A172 (cell line): ENCODE results near the gene AGFG2. TPM values are rescaled to one million over a fixed set of nuclear protein-coding genes. Genes with fewer than 3 reads are reported as not detected.

Experiments
- DNase-seq: peaks from one replicate; pipeline ENCODE4 v3.0.0-alpha.2; 2015; ENCODE audit warnings: low spot score
- total RNA-seq: library from RNA; depleted of rRNA; stranded (reverse); fragments of >200 nt; shearing (Covaris generic); gene quantifications from 2 replicates; pipeline ENCODE4 v1.2.3, GENCODE V29; 2014

AGFG2 gene
- total RNA-seq, 1 experiment from 2014 or later = 6.8 TPM

DNA sequence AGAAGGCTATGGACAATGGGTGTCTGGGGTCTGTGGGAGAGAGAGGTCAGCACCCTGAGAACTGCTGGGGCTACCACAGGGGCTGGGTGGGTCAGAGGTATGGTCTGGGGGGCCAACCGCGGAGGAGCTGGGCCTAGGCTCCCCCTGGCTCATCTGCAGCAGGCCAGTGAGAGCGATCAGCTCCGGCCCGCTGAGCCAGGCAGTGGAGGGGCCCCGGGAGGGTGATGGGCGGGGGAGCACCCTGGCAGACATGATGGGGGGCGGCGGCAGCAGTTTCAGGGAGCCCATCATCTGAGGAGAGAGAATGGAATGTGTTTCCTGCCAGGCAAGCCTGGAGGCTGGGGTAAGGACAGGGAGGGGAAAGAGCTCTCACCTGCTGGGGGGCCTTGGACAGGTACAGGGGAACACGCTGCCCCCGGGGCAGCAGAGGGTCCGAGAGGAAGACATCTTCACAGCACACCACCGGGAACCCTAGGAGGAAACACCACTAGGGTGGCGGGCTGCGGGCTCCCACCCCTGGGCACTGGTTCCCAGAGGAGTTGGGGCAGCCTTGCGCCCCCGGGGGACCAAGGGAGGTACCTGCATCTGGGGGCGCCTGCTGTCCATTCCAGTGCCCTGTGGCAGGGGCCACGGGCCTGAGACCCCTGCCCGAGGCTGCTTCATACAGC is 33.4 kb downstream of the AGFG2 start:
- no peak for DNase-seq

DNA sequence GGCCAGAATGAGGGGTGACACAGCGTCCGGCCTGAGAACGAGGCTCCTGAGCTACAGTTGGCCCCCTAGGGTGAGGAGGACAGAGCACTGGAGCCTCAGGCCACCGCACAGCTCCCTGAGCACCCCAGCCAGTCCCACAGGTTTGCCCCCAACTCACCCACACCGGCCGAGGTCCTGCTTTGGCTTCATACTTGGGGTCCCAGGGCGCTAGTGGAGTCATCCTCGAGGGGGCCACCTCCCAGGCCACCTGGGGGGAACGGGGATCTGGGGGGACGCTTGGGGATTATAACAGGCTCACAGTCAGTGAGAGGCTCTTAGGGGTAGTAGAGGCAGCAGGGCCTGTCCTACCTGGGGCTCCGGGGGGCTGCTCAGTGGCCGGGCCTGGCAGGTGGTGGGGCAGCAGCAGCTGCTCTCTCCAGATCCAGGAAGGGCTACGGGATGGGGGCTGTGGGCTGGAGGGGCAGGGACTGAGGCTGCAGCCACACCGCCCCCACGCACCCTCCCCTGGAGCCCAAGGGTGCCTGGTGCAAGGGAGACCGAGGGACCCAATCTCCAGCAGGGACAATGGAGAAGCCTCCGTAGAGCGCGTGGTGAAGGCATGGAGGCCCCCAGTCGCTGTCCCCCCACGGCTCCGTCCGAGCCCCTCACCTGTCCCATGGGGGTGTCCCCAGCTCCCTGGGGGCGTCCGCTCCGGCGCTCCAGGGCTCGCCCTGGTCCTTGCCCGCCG is 34.1 kb downstream of the AGFG2 start:
- no peak for DNase-seq

- DNase-seq = no peak
Measured at GRCh38 chr7:100573691-100574361, 34.8 kb downstream of the AGFG2 start, which contains the start of gene SAP25. SAP25 (minus strand) TSS chr7:100573900; CDS start chr7:100573742, 158 bp downstream.

DNA sequence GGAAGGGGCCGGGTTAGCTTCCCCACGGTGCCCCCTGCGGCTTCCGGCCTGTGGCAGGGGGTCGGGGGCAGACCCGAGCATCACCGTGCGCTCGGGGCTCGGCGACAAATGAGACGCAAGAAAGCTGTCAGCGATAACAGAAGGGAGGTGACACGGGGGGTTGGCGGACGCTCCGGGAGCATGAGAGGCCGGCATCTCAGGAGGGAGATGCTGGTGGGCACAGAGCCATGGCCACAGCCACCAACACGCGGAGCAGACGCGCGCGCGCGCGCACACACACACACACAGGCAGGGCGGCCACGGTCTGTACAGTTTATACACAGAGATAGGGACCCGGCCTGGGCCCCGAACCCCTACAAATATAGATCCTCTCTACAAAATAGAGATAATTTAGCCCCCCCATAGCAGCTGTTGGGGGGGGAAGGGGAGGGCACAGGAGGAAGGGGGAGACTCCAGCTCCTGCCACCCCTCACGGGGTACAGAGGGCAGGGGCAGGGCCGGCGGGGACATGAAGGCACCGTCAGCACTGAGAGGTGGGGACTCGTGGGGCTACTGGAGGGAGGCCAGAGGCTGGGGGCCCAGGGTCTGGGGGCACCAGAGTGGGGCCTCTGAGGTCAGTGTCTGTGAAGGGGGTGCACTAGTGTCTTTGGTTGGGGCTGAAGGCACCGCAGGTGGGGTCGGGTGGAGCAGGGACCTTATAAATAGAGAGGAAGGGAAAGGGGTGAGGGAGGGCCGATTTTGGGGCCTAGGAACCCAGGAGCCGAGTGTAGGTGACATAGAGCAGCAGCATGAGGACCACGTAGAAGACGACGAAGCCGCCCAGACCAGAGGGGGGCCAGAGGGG is 35.6 kb downstream of the AGFG2 start:
- no peak for DNase-seq

DNA sequence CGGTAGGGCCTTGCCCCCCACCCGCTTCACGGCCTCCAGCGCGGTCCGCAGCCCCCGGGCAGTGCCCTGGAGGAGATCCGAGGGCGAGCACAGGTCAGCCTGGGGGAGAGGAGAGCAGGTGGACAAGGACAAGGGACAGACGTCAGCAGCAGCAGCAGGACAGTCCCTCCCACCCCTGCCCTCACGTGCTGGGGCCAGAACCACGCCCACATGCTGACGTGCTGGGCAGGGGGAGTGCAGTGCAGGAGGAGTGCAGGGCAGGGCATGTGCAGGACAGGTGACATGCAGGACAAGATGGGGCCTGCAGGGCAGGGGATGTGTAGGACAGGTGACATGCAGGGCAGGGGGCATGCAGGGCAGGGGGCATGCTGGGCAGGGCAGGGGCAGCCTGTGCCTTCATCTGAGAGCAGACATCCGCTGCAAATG is 36.2 kb downstream of the AGFG2 start:
- no peak for DNase-seq

DNA sequence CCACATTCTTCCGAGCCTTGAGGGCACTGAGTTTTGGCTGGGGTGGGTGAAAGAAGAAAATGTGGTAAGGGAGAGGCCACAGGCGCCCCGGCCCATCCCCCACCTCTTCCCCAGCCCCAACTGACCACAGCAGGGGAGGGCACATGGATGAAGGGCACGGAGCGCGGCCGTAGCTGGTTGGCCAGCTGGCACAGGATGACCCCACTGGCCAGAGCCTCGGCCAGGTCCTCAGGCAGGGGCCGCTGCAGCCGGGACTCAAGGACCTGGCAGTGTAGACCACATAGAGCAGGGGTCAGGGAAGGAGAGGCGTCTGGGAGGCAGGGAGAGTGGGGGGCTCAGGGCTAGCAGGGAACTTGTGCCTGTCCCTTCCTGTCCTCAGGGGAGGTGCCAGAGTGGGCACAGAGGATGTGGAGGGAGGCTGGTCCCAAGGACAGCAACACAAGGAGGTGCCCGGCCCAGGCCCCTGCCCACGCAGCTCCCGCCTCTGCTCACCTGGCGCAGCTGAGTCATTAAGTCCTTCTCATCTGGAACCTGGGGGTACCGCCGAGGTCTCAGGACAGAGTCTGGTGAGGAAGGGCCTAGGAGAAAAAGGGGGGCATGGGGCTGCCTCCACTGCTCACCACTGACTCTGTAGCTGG is 36.9 kb downstream of the AGFG2 start:
- no peak for DNase-seq

DNA sequence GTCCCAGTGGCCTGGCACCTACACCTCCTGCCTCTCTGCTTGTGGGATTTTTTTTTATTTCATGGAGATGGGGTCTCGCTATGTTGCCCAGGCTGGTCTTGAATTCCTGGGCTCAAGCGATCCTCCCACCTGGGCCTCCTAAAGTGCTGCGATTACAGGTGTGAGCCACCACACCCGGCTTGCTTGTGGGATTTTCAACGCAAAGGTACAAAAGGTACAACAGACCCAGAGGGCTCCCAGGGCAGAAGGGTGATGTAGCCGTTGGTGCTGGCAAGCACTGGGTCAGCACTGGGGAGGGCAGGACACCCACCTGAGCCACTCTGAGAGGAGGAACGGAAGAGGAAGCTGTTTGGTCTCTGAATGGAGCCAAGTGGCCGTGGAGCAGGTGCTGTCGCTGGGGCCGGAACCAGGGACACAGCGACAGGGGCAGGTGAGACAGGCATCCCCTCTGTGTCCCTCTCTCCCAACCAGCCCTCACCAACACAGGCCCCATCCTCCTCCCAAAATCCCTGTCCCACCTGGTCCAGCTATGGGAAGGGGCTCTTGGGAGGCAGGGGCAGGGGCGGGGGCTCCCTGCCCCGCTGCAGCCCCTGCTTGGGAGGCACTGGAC is 37.5 kb downstream of the AGFG2 start:
- no peak for DNase-seq

- no peak for DNase-seq
Measured at GRCh38 chr7:100577103-100577502, 38.1 kb downstream of the AGFG2 start.

- no peak for DNase-seq
Measured at GRCh38 chr7:100577507-100577906, 38.5 kb downstream of the AGFG2 start.

DNA sequence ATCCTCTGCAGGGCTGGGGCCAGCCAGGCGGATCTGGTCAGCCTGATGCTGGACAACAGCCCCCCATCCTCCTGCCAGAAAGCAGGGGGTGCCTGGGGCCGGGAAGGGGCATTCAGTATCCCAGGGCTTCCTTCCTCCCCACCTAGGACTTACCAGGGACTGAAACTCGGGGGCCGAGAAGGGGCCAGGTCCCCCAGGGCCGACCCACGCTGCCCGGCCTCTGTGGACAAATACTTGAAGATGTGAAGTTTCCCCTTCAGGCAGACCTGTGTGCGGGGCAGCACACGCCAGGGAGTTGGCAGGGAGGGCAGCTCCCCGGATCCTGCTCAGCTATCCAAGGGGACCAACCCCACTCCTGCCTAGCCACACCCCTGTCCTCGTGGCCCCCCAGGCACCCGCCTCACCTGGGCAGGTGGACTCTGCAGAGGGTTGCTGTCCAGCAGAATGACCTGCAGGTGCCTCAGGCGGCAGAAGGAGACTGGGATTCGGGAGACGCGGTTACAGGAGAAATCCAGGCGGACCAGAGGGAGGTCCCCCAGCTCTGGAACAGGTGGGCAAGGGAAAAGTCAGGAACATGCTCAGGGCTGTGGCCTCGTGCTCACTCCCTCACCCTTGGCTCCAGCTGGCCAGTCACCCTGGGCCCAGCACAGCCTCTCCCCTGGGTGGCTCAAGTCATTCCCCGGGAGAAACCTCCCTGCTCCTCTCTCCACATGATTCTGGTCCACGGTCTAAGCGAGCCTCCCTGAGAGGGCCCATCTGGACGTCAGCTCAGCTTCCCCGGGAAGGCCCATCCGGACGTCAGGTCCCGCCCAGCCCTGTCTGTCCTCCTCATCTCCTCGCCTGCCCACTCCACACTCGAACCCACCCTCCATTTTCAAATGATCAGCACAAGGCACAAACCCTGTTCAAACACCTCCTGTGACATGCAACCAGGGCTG is 39.5 kb downstream of the AGFG2 start:
- DNase-seq = no peak

GRCh38 chr7:100580466-100581283 is 41.7 kb downstream of the AGFG2 start:
- DNase-seq = no peak

DNA sequence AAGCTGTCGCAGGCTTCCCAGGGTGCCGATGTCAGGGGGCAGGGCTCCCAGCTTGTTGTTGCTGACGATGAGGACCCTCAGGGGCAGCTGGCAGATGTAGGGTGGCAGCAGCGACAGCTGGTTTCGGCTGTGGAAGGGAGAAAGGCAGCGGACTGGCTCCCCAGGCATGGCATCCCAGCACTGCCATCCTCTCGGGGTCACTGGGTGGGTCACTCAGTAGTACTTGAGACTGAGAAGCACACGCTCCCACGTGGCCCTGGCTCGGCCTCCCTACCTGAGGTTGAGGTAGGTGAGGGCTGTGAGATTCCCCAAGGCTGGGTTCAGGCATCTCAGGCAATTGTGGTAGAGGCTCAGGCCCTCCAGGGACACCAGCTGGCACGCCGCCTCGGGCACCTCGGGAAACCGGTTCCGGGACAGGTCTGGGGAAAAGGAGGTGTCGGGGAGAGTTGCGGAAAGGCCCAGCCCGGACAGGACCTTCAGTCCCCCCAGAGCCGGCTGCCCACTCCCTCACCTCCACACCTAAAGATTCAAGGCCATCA is 43.1 kb downstream of the AGFG2 start:
- no peak for DNase-seq

DNA sequence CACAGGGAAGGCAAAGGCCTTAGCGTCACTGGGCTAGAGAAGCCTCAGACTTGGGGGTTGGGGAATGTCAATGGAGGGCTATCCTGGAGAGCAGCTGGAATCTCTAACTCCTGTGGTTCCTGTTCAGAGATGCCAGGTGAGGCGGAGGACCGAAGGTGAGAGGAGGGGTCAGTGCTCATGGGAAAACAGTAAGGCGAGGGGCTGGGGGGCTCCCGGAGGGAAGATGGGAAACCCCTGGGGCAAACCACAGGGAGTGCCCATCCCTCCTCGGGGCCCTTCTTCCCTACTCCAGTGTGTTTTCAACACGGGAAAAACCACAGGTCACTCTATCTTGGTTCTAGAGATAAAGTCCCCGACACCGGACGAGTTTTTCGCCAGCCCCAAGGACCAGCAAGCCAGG is 43.6 kb downstream of the AGFG2 start:
- no peak for DNase-seq

DNA sequence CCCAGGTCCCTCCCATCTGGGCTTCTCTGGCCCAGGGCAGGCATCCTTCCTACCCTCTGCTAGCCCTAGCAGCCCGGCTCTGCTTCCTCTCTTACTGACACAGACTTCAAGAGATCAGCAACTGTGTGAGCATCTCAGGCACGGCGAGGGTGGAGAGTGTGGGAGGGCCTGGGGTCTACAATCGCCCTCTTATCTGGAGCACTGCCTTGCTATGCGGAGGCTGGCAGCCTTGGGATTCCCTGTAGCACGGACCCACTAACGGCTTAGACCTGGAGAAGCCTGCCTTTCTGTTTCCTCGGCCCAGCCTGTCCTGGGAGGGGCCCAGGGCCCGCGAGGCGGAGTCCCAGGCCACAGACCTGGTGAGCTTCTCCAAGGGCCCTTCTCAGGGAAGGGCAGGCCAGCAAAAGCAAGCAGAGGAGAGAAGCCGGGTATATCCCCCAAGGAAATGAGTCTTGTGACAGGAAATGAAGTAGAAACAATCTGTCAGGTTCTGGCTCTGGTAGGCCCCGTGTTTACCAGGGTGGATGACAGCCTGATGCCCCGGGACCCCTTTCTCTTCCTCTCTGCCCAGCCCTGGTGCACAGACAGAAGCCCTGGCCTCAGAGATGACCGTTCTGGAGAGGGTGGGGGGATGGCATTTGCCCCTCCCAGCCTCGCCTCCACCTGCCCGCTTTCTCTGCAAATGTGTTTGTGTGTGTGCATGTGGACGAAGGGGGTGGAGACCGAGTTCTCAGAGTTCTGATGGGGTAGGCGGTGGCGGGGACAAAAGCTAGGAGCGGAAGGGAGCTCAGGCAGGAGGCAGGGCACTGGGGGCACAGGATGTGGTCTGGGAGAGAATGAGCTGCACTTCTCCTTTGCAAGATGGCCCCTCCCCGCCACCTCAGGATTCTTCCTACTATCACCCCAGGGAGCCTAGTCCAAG is 44.4 kb downstream of the AGFG2 start:
- peak; percentile 86 for DNase-seq

- DNase-seq = no peak
Measured at GRCh38 chr7:100584054-100584682, 45.2 kb downstream of the AGFG2 start.

- peak; percentile 77 for DNase-seq
Measured at GRCh38 chr7:100584683-100585510, 45.9 kb downstream of the AGFG2 start.
